Stimulated activated CD8-positive, alpha-beta memory T cell treated with anti-CD3 and anti-CD28 coated beads, Interleukin-12 subunit alpha, Interleukin-12 subunit beta, amount 100 ng/mL, for 24 hours (primary cell): ENCODE results near the gene LRCH1.

Experiments
- DNase-seq: peaks from one replicate; pipeline ENCODE4 v3.0.0-alpha.2; 2020; ENCODE audit errors: extremely low read depth

The LRCH1 gene

DNA sequence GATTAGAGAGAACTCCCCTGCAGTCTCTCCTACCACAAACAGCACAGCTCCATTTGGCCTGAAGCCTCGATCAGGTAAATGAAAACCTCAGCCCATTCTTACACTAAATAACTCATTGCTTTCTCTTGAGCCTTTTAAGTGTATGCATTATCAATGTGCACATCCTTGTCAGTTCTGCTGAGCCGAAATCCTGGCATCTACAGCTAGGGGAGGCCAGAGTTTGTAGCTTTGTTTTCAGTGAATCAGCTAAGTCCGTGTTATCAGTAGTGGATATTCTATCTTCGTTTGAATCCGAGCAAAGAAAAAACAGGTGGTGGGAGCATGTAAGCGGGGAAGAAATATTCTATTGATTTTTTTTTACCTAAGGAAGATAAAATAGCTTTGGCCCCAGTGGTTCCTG is 159.6 kb downstream of the LRCH1 start:
- no peak for DNase-seq

DNA sequence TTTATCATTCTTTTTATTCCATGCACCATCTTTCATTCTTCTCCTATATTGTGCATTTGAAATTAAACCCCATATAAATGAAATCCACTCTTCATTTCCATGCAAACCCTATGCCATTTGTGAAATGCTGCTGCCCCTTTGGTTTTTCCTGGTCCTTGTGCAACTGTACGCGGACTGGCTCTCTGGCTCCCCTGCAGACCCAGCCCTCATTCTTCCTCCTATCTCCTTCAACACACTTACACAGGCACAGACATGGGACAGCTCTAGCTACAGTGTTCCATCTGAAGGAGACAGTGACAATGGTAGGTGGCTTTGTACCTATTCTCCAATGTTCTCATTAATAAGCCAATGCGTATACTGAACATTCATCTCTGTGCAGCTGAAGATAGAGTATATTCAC is 162.4 kb downstream of the LRCH1 start:
- no peak for DNase-seq

DNA sequence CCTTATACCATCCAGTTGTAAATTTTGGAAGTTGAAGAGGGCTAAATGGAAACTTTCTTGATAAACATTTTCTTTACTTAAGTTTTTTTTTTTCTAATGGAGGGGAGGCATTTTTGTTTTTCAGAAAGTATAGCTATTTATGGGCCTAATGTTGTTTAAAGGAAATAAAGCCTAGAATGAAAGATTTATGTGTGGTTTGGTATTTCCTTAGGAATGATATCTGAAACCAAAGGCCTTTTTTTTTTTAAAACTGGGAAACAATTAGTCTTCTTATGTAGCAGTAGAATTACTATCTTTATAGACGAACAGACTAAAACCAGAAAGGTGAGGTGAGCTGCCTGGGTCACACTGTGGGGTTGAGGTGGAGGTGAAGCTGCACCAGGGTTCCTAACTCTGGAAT is 163.9 kb downstream of the LRCH1 start:
- no peak for DNase-seq

DNA sequence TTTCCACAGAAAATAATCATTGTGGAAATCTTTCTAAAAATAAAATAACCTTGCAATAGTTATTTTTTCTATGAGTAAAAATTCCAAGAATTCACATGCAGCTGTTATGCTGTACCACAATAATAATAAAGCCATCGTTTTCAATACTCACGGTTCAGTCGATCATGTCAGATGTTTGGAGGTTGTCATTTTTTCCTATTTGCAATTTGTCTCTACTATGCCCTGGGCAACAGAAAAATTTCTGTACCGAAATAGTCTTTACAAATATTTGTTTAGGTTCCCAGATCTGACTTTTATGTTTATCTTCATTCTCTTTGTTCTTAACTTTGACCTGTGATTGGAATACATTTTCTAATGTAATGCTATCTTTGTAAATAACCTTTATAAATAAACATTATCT is 164.3 kb downstream of the LRCH1 start:
- no peak for DNase-seq

DNA sequence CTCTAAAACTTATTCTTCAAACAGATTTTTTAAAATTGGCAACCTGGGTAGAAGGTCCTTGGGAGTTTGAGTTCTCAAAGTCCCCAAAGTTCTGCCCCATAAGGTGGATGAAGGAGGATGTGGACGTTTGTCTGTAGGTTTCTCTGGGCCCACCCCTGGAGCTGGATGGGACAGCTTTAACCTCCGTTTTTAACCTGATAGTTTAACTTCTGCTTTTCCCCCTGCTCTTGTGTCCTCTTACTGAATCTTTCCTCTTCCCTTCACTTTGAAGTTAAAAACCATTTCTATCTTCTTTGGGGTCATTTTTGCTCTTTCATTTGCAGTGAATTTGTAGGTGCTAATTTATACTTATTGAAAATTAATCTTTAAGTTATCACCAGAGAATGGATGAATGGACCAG is 164.9 kb downstream of the LRCH1 start:
- DNase-seq = no peak

DNA sequence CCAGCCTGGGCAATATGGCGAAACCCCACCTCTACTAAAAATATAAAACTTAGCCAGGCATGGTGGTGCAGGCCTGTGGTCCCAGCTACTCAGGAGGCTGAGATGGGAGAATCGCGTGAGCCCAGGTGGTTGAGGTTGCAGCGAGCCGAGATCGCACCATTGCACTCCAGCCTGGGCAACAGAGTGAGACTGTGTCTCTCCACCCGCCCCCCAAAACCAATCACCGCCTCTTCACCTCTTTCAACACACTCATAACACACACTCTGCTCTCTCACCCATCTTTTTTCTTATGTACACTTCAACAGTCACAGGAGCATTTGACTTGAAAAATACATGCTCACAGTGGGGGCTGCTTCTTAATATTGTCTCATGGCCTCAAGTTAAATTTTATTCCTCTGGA is 167.2 kb downstream of the LRCH1 start:
- no peak for DNase-seq

DNA sequence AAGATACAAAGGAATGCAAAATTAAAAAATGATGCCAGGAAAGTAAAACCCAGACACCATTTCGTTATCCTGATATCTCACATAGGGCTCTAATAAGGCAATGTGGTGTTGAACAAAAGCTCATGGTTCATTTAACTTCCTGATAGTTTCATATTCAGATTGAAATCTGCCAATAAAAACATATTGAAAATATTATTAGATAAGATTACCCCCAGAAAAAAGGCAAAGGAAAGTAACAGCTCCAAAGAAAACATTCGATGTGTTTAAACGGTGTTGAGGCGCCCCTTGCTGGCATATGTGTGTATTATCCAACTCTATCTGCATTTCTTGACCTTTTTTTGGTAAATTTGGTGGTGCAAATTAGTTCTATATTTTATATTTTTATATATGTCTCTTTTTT is 168.1 kb downstream of the LRCH1 start:
- DNase-seq = no peak

DNA sequence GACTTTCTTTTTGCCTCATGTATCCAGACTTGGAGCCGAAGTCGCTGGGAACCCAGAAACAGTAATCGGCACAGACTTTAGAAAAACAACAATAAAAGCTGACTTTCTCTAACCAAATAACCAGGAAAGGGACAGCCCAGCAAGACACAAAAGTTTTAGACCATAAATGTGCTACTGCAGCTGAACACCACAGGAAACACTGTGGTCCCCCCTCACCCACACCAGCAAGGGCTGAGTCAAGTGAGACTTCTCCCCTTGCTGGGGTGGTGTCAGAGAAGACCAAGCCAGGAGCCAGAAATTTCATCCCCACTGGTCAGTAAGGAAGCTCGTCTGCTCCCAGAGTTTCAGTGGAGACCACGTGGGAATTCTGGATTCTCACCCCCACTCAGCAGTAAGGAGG is 173.4 kb downstream of the LRCH1 start:
- no peak for DNase-seq

DNA sequence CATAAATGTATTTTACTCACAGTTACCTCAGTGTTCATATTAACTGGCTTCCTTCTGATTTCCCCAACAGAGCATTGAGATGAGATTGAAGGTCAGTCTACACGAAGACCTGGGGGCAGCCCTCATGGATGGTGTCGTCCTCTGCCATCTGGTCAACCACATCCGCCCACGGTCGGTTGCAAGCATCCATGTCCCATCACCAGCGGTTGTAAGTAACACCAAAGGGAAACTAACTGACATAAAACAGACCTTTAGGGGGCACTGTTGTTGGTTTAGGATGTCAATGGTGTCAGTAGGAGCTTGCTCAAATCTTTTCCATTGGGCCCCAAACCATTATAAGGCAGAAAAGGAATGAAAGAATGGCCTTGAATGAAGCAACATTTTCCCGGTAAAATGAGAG is 175.8 kb downstream of the LRCH1 start:
- no peak for DNase-seq

DNA sequence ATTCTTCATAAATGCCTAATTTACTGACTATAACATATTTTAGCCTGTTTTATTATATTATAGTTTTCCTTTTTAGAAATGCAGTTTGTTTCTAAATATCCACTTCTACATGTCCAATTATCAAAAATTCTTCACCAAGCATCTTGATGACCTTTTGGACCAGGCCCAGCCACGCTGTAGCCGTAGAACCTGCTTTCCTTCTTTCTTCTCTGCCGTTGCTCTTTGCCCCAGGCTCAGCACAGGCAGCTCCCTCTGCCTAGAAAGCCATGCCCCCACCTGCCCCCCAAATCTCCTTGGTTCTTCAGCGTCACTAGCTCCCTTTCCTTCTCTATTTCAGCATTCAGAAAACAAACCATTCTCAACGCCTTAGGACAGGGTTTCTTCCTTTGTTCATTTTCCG is 178.6 kb downstream of the LRCH1 start:
- no peak for DNase-seq

DNA sequence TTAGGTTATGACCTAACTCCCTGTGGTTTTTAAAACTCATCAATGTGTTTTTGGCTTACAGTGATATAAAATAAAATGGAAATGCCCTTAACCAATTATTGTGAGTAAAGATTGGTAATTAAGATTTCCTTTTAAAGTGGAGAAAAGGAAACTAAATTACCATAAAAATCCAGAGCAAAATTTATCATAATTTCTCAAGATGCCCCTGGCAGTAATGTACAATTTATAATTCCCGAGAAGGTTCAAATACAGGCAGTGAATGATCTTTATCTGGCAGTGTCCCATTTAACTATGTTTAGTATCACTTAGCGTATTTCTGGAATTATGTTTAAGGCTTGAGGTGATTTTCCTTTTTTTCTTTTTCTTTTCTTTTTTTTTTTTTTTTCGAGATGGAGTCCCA is 182.5 kb downstream of the LRCH1 start:
- no peak for DNase-seq

DNA sequence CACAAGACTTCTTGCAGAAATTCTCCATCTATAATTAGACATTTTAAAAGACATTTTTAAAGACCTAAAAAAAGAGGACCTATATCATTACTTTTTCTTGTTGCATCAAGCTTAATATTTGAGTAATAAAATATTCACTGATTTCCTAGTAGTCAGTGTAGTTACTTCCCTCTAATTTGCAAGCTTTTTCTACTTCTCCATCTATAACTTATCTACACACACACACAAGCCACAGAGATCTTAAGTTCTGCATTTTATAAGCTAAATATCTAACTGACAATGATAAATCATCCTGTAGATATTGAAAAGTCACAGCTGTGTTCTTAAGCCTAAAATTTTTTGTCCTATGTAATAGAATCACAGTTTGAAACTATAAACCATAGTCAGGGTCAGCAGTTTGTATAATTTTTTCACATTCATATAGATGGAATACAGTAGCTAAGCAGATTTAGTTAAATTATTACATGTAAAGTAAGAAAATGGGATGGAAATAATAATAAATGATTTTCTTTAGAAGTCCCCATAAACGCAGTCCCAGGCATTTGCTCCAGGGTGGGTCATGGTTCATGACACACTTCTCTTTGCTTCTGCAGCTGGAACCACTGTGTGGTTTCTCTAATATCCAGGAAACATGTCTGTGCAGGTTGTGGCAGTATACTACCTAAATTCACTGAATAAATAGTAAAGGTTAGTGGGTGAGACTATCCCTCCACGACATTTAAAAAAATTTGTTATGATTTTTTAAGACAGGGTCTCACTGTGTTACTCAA is 183.8 kb downstream of the LRCH1 start:
- no peak for DNase-seq

DNA sequence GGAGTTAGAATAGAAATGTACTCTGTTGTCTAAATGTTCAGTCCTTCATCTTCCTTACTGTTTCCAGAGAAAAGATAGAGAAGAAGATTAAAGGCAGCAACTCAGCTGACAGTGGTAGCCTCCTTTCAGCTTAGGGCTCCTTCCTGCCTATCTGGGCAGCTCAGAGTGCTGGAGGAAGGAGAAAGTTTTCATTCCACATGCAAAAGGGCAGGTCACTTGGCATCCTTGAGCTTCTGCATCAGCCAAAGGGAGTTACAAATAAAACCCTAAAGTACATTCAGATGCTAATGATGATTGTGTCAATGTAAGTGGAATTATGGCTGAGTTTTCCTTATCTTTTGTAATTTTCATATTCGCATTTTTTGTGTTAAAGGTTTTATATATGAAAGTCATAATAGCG is 185.1 kb downstream of the LRCH1 start:
- DNase-seq = no peak

DNA sequence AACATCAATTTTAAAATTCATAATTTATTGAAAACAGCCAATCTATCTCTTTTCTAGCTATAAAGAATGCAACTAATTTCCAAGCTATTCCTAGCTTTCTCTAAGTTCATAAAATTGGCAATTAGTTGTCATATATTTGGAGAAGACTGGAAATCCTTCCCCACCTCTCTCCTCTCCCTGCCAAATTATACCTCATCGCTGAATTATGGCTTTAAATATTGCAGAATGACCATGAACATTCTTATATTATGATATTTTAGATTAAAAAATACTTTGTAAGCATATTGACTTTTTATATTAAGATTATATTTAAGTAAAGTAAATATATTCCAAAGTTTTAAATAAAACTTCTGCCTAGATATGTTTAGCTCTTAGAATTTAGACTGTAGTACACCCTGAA is 185.8 kb downstream of the LRCH1 start:
- DNase-seq = no peak

DNA sequence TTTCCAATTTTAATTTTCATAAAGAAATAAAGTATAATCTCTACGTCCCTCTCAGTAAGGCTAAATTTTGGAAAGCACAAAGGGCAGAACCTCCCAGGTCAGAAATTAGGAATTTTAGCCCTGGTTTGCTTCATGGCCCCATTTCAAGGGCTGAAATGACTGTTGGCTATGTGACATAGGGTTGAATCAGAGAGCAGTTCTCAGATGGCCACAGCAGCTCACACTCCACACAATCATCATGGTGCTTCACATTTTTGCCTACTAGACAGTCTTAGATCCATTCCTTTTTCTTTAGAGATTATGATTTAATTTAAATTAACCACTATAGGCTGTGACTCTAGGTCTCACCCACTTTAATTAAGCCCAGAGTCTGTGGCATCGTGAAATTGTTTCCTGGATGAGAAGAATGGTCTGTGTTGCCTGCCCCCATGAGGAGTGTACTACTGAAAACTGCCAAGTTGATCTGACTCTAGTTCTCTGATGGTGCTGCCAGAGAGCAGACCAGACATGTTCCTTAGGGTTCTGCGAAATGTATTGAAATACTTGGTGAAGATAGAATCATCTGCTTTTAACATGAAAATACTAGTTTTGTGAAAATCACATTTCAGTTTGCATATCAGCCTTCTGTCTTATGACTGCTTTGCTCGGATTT is 186.6 kb downstream of the LRCH1 start:
- DNase-seq = no peak

DNA sequence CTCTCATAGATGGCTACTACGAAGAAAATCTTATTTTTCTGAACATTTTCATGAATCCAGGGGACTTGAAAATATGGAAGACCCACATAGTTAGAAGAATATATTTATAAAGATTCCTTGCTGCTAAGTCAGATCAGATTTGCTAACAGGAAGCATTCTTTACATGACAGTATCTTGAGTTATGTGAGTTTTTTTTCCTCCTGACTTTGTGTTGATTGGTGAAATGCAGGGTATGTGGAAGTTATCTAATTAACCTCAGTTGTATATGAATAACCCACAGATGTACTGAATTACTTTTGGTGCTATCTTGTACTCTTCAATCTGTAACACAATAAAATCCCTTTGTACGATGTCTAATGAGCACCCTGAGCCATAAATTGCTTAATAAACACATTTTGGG is 190.2 kb downstream of the LRCH1 start:
- DNase-seq = no peak

DNA sequence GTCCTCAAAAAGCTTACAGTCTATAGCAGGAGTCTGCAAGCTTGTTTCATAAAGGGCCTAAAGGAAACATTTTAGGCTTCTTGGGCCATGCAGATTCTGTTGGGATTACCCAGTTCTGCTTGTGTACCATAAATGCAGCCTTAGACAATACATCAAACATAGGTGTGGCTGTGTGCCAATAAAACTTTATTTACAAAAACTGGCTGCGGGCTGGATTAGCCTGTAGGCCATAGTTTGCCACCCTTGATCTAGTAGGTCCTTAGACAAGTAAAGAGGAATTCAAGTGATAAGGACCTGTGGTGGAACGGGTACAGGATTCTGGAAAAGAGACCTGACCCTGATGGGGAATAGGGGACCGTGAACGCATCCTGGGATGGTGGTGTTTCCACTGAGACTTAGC is 192.1 kb downstream of the LRCH1 start:
- no peak for DNase-seq

DNA sequence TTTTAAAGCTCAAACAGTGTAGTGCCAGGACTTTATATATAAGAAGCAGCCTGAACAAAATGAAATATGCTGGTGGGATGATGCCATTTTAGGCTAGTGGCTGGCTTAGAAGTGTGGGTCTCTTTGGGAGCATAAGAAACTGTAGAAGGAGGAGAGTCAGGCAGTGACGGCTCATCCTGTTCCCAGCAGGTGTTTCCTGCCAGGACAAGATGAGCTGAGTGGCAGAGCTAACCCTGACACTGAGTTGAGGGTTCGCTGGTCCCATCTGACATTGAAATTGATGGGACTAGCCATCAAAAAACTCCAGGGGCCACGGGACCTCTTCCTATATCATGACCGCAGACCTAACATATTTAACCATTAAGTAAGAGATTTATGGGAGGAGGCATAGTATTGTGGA is 192.7 kb downstream of the LRCH1 start:
- DNase-seq = no peak

DNA sequence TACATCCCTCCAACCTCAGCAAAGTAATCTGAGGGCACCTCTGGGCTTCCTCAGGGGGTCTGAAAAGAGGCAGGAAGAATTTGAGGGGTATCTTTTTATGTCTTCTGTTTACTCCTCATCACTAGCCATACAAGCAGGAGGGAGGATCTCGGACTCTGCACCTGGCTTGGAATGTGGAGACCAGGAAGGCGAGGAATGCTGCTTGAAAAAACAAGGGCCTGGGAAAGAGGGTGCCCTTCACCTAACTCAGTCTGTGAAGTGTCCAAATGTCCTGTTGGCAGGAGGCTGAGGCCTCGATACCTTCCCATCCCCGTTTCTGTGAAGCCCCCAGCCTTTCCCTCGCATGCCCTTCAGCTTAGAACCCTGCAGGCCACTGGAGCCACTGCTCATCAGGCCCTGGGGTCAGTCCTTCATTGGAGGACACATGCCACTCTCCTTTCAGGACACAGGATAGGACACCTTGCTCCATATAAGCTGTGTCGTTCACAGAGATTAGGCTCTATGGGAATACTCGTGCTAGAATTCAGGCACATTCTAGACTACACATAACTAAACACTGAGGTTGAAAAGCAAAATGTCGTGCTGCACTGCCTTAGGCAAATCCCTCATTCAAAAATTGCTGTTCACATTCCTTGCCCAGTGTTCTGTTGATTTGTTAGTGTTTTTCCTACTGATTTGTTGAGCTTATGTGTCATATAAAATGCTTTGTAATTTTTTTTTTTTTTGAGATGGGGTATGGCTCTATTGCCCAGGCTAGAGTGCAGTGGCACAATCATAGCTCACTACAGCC is 194.3 kb downstream of the LRCH1 start:
- DNase-seq = no peak

DNA sequence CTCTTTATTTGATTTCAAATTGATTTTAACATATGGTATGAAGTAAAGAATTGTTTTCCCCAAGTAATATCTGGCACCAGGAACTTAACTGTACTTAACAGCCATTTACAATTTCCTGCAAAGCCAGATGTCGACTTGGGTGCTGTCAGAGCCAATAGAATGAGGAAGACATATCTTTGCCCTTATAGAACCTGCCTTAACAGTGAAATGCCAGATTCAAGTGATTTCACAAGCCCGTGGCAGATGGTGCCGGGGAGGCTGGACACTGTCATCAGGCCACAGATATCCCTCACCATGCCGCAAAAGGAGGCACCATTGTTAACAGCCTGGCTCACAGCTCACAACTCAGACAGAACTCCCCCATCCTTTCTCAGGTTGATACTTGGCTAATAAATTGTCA is 195.3 kb downstream of the LRCH1 start:
- DNase-seq = no peak

DNA sequence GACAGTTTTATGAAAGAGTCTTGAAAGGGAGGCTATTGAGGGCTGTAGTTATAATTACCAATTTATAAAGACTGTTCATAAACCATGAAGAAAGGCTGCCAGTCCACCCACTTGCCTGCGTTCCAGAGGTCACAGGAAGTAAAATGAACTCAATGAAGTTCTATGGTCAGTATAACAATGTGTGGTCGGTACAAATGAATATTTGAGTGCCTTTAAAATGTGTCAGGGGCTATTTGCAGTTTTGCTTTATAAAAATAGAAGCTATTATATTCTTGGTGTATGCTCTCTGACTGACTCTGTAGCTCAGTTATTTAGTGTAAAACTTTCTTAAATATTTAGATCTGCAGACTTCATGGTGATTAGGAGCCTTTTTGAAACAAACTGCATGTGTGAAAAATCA is 197.0 kb downstream of the LRCH1 start:
- no peak for DNase-seq

DNA sequence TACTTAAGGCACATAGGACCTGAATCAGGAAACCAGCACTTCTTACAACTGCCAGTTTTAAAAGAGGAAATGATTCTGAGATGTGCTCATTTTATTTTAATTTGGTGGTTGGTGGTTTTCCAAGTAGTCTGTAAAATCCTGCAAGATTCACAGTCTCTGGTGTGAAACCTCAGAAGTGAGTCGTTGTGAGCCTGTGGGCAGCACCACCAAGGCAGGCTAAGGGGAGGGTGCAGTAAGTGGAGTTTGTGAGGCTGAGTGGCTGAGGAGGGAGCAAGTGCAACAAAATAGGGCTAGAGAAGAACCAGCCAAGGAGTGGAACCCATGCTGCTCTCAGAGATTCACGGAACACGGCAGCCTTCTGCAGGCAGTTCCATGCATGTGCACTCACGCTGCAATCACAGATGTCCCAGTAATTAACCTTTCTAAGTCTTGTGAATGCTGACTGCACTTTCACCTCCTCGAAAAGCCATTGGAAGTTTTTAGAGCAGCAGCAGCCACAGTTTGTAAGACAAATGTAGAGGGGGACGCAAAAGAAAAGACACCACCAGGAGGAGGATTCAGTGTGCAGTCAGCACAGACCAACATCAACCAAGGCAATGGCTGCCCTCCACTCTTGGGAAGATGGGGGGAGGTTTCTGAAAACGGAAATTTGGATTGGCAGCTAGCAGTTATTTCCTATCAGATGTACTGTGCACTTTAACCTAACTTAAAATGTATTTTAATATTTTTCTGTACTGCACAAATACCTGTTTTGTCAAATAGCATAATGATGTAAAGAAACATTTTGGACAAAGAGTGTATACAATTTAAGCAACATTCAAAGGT is 199.1 kb downstream of the LRCH1 start:
- DNase-seq = peak; percentile 14
